Gastrocnemius medialis (tissue), 4 donors: ENCODE measurements around the gene FABP7. TPM values are rescaled to one million over a fixed set of nuclear protein-coding genes. Genes with fewer than 3 reads are reported as not detected.

Source experiments
- ATAC-seq, 2 donors: fragments of 150-250 bp; one replicate each; pipeline ENCODE4 v1.9.1; 2016
- DNase-seq, 2 donors: peaks; one replicate each; pipeline ENCODE4 v3.0.0-alpha.2; 2019
- H3K27ac ChIP-seq, 4 donors: fragments of 200-600 bp; sonication (generic); 1 replicate in 1 of 4; 2 replicates in 3 of 4; pipeline ENCODE4 v1.5.1; 2016 to 2018; ENCODE audit warnings: mild to moderate bottlenecking in 2 of 4, moderate library complexity in 1 of 4
- H3K27me3 ChIP-seq, 3 donors: fragments of 200-600 bp; sonication (generic) in 2 of 3; 1 replicate in 1 of 3; 2 replicates in 2 of 3; pipeline versions ENCODE4 v1.5.1 to v1.6.0; 2016 to 2019; ENCODE audit warnings: mild to moderate bottlenecking in 1 of 3, moderate library complexity in 1 of 3
- H3K36me3 ChIP-seq, 2 donors: fragments of 200-600 bp; sonication (generic) in 1 of 2; one replicate each; pipeline ENCODE4 v1.5.1; 2017 to 2018
- H3K4me1 ChIP-seq, 2 donors: fragments of 200-600 bp; sonication (generic) in 1 of 2; one replicate each; pipeline ENCODE4 v1.5.1; 2016 to 2017; ENCODE audit warnings: mild to moderate bottlenecking in 2 of 2
- H3K4me3 ChIP-seq, 4 donors: fragments of 200-600 bp; sonication (generic) in 3 of 4; 1 replicate in 1 of 4; 2 replicates in 3 of 4; pipeline ENCODE4 v1.5.1; 2016 to 2019; ENCODE audit warnings: mild to moderate bottlenecking in 2 of 4
- H3K9me3 ChIP-seq, 3 donors: fragments of 200-600 bp; sonication (generic) in 2 of 3; 1 replicate in 1 of 3; 2 replicates in 2 of 3; pipeline ENCODE4 v1.5.1; 2016 to 2019
- CTCF ChIP-seq, 5 experiments: fragments of 450-650 bp in 3 of 5; fragments of 200-600 bp in 2 of 5; sonication (generic) in 2 of 5; IDR thresholded peaks in 4 of 5; conservative IDR thresholded peaks in 1 of 5; 1 replicate in 4 of 5; 2 replicates in 1 of 5; pipeline ENCODE4 v1.5.1; 2016 to 2019; ENCODE audit warnings: antibody characterized with exemption in 5 of 5, mild to moderate bottlenecking in 3 of 5, moderate library complexity in 3 of 5
- POLR2A ChIP-seq, 2 donors: fragments of 450-650 bp; IDR thresholded peaks; one replicate each; pipeline ENCODE4 v1.6.1; 2017; ENCODE audit warnings: antibody characterized with exemption in 2 of 2, mild to moderate bottlenecking in 2 of 2, moderate library complexity in 2 of 2
- in situ Hi-C, 4 donors: fragments of 200-750 bp; cut with MboI; loops; one replicate each; pipeline versions ENCODE4 v1.15.0 to v1.8.0; 2017; ENCODE audit warnings: low sequenced_read_pairs in 4 of 4
- intact Hi-C: fragments of 100-400 bp; cut with DNase I; formaldehyde crosslinking; loops from one replicate; pipeline ENCODE4 v1.15.1; 2023; ENCODE audit warnings: low total_unique reads
- total RNA-seq, 4 donors: library from RNA; depleted of rRNA; stranded (reverse); fragments of >200 nt; gene quantifications; one replicate each; pipeline versions ENCODE4 v1.1.0 to v1.2.3, GENCODE V29; 2016

FABP7 gene
- total RNA-seq, 4 donors from 2014 or later, result 0.51 to 21.0 (median 5.9) TPM

GRCh38 chr6:122734529-122735395, 44.8 kb upstream of the FABP7 start:
- DNase-seq (no peak), ATAC-seq (no peak)
- H3K4me3 ChIP-seq, result no peak overlapping the region
- TF ChIP-seq POLR2A (IDR thresholded peaks at IDR 0.05), result no peak
- no peak for TF ChIP-seq CTCF (IDR thresholded peaks at IDR 0.05 in 4 of 5, conservative IDR thresholded peaks at IDR 0.05 in 1 of 5)
- H3K4me1 ChIP-seq, result peaks cover 11 to 21% of the 10 kb centered on the region in 2 donors
- intact Hi-C loops (loop anchor here (10.0 kb wide), 1 partner anchor 580 kb away; no protein-coding TSS in a partner anchor), in situ Hi-C loops (loop anchor here in 2 of 4 donors (5.0 to 25.0 kb wide), 2 partner anchors 103 to 578 kb away; no protein-coding TSS in a partner anchor)
- peak overlapping the region in 1 of 4 donors; percentile 4 for H3K27ac ChIP-seq
- H3K9me3 ChIP-seq, result no peaks in the 10 kb centered on the region
- no peaks in the 10 kb centered on the region for H3K27me3 ChIP-seq
- no peaks in the 10 kb centered on the region for H3K36me3 ChIP-seq

GRCh38 chr6:122735582-122735981, 43.9 kb upstream of the FABP7 start:
- peak overlapping the region in 1 of 4 donors; percentile 4 for H3K27ac ChIP-seq
- intact Hi-C loops, result loop anchor here (10.0 kb wide), 1 partner anchor 579 kb away; no protein-coding TSS in a partner anchor
- no peaks in the 10 kb centered on the region for H3K36me3 ChIP-seq
- H3K27me3 ChIP-seq, result no peaks in the 10 kb centered on the region
- ATAC-seq, result no peak
- DNase-seq, result no peak
- H3K9me3 ChIP-seq, result no peaks in the 10 kb centered on the region
- in situ Hi-C loops, result loop anchor here in 2 of 4 donors (5.0 to 25.0 kb wide), 2 partner anchors 102 to 577 kb away; no protein-coding TSS in a partner anchor
- H3K4me1 ChIP-seq, result peaks cover 11 to 21% of the 10 kb centered on the region in 2 donors
- no peak for TF ChIP-seq POLR2A (IDR thresholded peaks at IDR 0.05)
- TF ChIP-seq CTCF (IDR thresholded peaks at IDR 0.05 in 4 of 5, conservative IDR thresholded peaks at IDR 0.05 in 1 of 5), result no peak
- H3K4me3 ChIP-seq, result no peak overlapping the region

GRCh38 chr6:122736163-122736562, 43.4 kb upstream of the FABP7 start:
- H3K36me3 ChIP-seq, result no peaks in the 10 kb centered on the region
- in situ Hi-C loops, result loop anchor here in 2 of 4 donors (5.0 to 25.0 kb wide), 2 partner anchors 101 to 576 kb away; no protein-coding TSS in a partner anchor
- H3K27ac ChIP-seq, result peak overlapping the region in 2 of 4 donors; percentile 18 to 48
- H3K4me3 ChIP-seq, result peak overlapping the region in 1 of 4 donors; percentile 7
- no peak for DNase-seq
- no peaks in the 10 kb centered on the region for H3K27me3 ChIP-seq
- peaks cover 11 to 21% of the 10 kb centered on the region in 2 donors for H3K4me1 ChIP-seq
- no peak for TF ChIP-seq POLR2A (IDR thresholded peaks at IDR 0.05)
- TF ChIP-seq CTCF (IDR thresholded peaks at IDR 0.05 in 4 of 5, conservative IDR thresholded peaks at IDR 0.05 in 1 of 5), result no peak
- ATAC-seq, result peak; percentile 65 to 87
- no peaks in the 10 kb centered on the region for H3K9me3 ChIP-seq
- intact Hi-C loops, result loop anchor here (10.0 kb wide), 1 partner anchor 579 kb away; no protein-coding TSS in a partner anchor

- peak overlapping the region in 1 of 4 donors; percentile 7 for H3K4me3 ChIP-seq
- H3K4me1 ChIP-seq, result peaks cover 11 to 21% of the 10 kb centered on the region in 2 donors
- H3K36me3 ChIP-seq, result no peaks in the 10 kb centered on the region
- H3K27ac ChIP-seq, result peak overlapping the region in 2 of 4 donors; percentile 18 to 48
- TF ChIP-seq POLR2A (IDR thresholded peaks at IDR 0.05) (no peak), CTCF (IDR thresholded peaks at IDR 0.05 in 4 of 5, conservative IDR thresholded peaks at IDR 0.05 in 1 of 5) (no peak)
- DNase-seq (no peak), ATAC-seq (peak in 1 of 2 donors; percentile 47)
- H3K9me3 ChIP-seq, result no peaks in the 10 kb centered on the region
- H3K27me3 ChIP-seq, result no peaks in the 10 kb centered on the region
- in situ Hi-C loops, result loop anchor here in 2 of 4 donors (5.0 to 25.0 kb wide), 2 partner anchors 101 to 576 kb away; no protein-coding TSS in a partner anchor
- intact Hi-C loops, result loop anchor here (10.0 kb wide), 1 partner anchor 578 kb away; no protein-coding TSS in a partner anchor
Measured at GRCh38 chr6:122736616-122737015, 42.9 kb upstream of the FABP7 start.
